A673 (cell line): ENCODE results near the gene SRSF8. TPM values are rescaled to one million over a fixed set of nuclear protein-coding genes. Genes with fewer than 3 reads are reported as not detected.

Experiments used
- BruUV-seq: library from RNA; stranded (reverse); fragments of 400-500 nt; replicated peaks from 2 replicates; lab custom pipeline; 2021; lab: Mats Ljungman, UMichigan
- CTCF ChIA-PET: fragments of 300-600 bp; sonication (Branson Sonifier 250); formaldehyde crosslinking; loops from one replicate; lab custom pipeline; 2022; ENCODE audit warnings: antibody characterized with exemption; lab: Charles Lee
- POLR2A ChIA-PET: fragments of 300-600 bp; sonication (Branson Sonifier 250); formaldehyde crosslinking; loops from one replicate; lab custom pipeline; 2022; ENCODE audit warnings: antibody characterized with exemption; ENCODE audit not compliant: low non-redundant PET; lab: Charles Lee
- DNase-seq: peaks from one replicate; pipeline ENCODE4 v3.0.0-alpha.2; 2015; ENCODE audit warnings: low spot score
- H3K27ac ChIP-seq: fragments of 200-600 bp; sonication (generic); 2 replicates; pipeline ENCODE4 v1.5.1; 2016; ENCODE audit warnings: mixed run types, low read depth, mild to moderate bottlenecking, mixed read lengths, antibody characterized with exemption, low read length; ENCODE audit not compliant: poor library complexity, severe bottlenecking
- H3K27me3 ChIP-seq: fragments of 200-600 bp; sonication (generic); replicated peaks from 2 replicates; pipeline ENCODE4 v1.6.1; 2017; ENCODE audit warnings: mixed run types, low read depth, mild to moderate bottlenecking, mixed read lengths, antibody characterized with exemption, low read length; ENCODE audit not compliant: insufficient read depth, poor library complexity
- H3K36me3 ChIP-seq: fragments of 200-600 bp; sonication (generic); 2 replicates; pipeline ENCODE4 v1.6.1; 2016; ENCODE audit warnings: mixed run types, mild to moderate bottlenecking, mixed read lengths, antibody characterized with exemption, low read length; ENCODE audit not compliant: insufficient read depth, poor library complexity, severe bottlenecking
- H3K4me1 ChIP-seq: fragments of 200-600 bp; sonication (generic); 2 replicates; pipeline ENCODE4 v1.6.1; 2017; ENCODE audit warnings: mixed run types, mild to moderate bottlenecking, mixed read lengths, antibody characterized with exemption, low read length; ENCODE audit not compliant: insufficient read depth, poor library complexity, severe bottlenecking
- H3K4me3 ChIP-seq: fragments of 200-600 bp; sonication (generic); 2 replicates; pipeline ENCODE4 v1.5.1; 2016; ENCODE audit warnings: low read depth, mixed run types, mild to moderate bottlenecking, mixed read lengths, low read length; ENCODE audit not compliant: poor library complexity, severe bottlenecking
- H3K9me3 ChIP-seq: fragments of 200-600 bp; sonication (generic); 2 replicates; pipeline ENCODE4 v1.6.1; 2016; ENCODE audit warnings: mixed run types, low read depth, mild to moderate bottlenecking, mixed read lengths, antibody characterized with exemption, low read length; ENCODE audit not compliant: poor library complexity, severe bottlenecking
- EZH2 ChIP-seq: fragments of 200-600 bp; sonication (generic); IDR thresholded peaks from 2 replicates; pipeline ENCODE4 v1.6.1; 2017; ENCODE audit warnings: borderline replicate concordance, low read depth, mild to moderate bottlenecking, mixed read lengths, antibody characterized with exemption, low read length; ENCODE audit not compliant: poor library complexity, severe bottlenecking
- intact Hi-C: fragments of 100-400 bp; cut with micrococcal nuclease; formaldehyde crosslinking; loops from one replicate; pipeline ENCODE4 v1.10.0; 2022; ENCODE audit not compliant: unreplicated experiment
- total RNA-seq: library from RNA; stranded (reverse); gene quantifications from 2 replicates; pipeline ENCODE4 v1.2.3, GENCODE V29; 2021
- TF ChIP-seq, protein P1 (sequence below): fragments of 300-800, 200-600 bp; sonication (generic); conservative IDR thresholded peaks from 2 replicates; pipeline ENCODE4 v1.5.1; 2017; ENCODE audit warnings: low read depth, mild to moderate bottlenecking, antibody characterized with exemption, low read length, moderate library complexity, mixed read lengths

Gene SRSF8
- total RNA-seq, 1 experiment from 2014 or later: 22.5 TPM

DNA sequence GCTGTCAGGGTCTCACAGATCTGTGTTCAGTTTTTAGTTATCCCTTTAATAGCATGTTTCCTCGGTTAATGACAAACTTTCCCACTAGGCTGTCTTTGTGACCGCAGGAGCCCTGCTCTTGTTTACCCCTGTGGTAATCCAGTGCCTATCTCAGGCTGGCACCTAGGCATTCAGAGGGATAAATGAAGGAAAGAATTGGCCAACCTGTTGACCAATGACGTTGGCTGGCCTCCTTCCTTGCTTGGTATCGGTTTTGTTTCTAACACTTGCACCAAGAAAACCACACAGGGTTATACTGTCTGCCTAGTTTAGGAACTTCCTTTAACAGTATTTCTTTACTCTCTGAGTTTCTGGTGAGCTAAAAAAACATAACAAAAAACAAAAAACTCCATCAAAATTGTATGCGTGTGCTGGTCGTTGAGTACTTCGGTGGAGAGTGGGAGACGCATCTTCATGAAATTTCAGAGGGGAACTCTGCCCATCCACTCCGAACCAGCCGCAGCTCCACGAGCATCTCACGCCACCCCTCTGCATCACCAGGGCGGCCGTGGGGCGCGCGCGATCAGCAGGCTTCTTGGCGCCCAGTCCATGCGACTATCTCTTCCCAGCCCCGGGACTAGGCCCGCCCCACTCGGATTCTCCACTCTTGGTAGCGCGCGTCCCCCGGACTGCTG is 22.4 kb downstream of the SRSF8 start:
- Histone ChIP-seq H3K36me3 (no peaks in the 10 kb centered on the region), H3K9me3 (no peaks in the 10 kb centered on the region), H3K27ac (no peak overlapping the region), H3K4me3 (peak overlapping the region; percentile 69), H3K27me3 (no peaks in the 10 kb centered on the region), H3K4me1 (peaks cover 3% of the 10 kb centered on the region)
- TF ChIP-seq EZH2: no peak
- TF ChIP-seq, protein P1, sequence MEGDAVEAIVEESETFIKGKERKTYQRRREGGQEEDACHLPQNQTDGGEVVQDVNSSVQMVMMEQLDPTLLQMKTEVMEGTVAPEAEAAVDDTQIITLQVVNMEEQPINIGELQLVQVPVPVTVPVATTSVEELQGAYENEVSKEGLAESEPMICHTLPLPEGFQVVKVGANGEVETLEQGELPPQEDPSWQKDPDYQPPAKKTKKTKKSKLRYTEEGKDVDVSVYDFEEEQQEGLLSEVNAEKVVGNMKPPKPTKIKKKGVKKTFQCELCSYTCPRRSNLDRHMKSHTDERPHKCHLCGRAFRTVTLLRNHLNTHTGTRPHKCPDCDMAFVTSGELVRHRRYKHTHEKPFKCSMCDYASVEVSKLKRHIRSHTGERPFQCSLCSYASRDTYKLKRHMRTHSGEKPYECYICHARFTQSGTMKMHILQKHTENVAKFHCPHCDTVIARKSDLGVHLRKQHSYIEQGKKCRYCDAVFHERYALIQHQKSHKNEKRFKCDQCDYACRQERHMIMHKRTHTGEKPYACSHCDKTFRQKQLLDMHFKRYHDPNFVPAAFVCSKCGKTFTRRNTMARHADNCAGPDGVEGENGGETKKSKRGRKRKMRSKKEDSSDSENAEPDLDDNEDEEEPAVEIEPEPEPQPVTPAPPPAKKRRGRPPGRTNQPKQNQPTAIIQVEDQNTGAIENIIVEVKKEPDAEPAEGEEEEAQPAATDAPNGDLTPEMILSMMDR: no peak
- no peak for DNase-seq
- ChIA-PET CTCF (interaction anchor here (0.9 kb wide), 1 partner anchor 22 kb away, joined by 6 read pairs; the partner anchor contains the start of gene SRSF8), POLR2A (no interaction called here)
- no TSS peak for BruUV-seq
- intact Hi-C loops: loop anchor here (1.0 kb wide), 1 partner anchor 20 kb away; no protein-coding TSS in a partner anchor

DNA sequence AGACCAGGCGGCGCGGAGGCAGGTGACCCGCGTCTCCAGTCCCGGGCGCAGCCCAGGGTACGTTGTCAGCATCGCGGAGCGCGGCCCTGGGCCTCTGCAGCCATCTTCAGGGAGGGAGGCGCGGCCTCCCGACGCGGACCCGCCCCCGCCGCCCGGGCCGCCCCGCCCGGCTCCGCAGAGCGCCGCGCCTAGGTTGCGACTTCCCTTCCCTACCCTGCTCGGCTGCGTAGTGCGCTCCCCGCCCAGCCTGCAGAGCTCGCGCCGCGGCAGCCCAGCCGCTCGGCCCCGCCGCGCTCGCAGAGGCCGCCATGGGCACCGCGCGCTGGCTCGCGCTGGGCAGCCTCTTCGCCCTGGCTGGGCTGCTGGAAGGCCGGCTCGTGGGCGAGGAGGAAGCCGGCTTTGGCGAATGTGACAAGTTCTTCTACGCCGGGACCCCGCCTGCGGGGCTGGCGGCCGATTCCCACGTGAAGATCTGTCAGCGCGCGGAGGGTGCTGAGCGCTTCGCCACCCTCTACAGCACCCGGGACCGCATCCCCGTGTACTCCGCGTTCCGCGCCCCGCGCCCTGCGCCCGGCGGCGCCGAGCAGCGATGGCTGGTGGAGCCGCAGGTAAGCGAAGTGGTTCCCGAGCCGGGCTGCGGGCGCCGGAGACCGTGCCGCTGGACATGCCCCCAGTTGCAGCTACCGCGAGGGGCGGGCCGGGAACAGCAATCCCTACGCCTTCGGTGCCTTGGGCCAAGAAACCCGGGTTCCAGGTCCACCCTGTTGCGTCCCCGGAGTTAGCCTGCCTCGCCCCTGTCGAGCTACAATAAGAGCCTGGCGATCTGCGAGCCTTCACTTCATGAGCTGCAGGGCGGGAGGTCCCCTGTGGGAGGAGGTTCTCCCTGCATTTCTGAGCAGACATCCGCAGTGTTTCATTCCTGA is 23.2 kb downstream of the SRSF8 start, which contains the start of gene ENDOD1:
ENDOD1 (plus strand) TSS at position 227 of the 923 bp plus-strand sequence; CDS start at position 309, 82 bp downstream.
- Histone ChIP-seq H3K4me1 (peaks cover 3% of the 10 kb centered on the region), H3K9me3 (no peaks in the 10 kb centered on the region), H3K4me3 (peak within 1 kb of the TSS; percentile 69), H3K36me3 (no peaks in the 10 kb centered on the region), H3K27ac (peak within 1 kb of the TSS; percentile 22), H3K27me3 (no peaks in the 10 kb centered on the region)
- peak; percentile 94 for DNase-seq
- CTCF ChIA-PET: interaction anchor here (0.5 to 0.9 kb wide), 3 partner anchors 15 to 46 kb away, joined by 4 to 6 read pairs (median 6); partner anchors contain the start of gene SRSF8
- TF ChIP-seq EZH2: no peak
- TF ChIP-seq, protein P1: 0 out of 2 replicates have a peak, but pooled peaks have one; percentile 14
- intact Hi-C loops: loop anchor here (1.0 kb wide), 1 partner anchor 21 kb away; no protein-coding TSS in a partner anchor
- POLR2A ChIA-PET: no interaction called here
- no TSS peak for BruUV-seq

DNA sequence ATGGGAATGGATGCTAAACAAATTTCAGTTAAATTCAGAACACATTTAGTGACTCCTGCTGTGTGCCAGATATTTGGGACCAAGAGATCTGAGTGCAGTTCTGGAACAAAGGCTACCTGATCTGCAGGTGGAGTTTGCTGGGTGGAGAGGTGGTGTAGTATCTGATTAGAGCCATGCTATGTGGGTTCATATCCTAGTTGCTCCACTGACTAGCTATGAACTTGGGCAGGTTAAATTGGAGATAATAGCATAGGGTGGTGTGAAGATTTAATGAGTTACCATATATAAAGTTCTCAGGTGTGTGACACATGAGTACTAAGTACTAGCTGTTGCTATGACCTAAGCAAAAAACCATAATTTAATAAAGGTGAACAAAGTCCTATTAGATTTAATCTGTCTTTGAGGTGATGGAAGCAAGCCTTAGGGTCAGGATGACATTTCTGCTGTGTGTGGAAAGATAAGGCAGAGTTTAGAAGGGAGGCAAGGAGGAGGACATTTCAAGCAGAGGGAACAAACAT is 25.0 kb downstream of the SRSF8 start:
- TF ChIP-seq, protein P1: no peak
- TF ChIP-seq EZH2: no peak
- no peaks in the 10 kb centered on the region for H3K27me3 ChIP-seq
- peaks cover 13% of the 10 kb centered on the region for H3K4me1 ChIP-seq
- ChIA-PET POLR2A (no interaction called here), CTCF (no interaction called here)
- no TSS peak for BruUV-seq
- intact Hi-C loops: no loop called here
- H3K4me3 ChIP-seq: no peak overlapping the region
- H3K27ac ChIP-seq: no peak overlapping the region
- no peaks in the 10 kb centered on the region for H3K36me3 ChIP-seq
- DNase-seq: no peak
- H3K9me3 ChIP-seq: no peaks in the 10 kb centered on the region
